ENCODE measurements around the gene LOX.
A peak's percentile ranks its signal among the peaks of the same experiment; 100 is the strongest.

DNA sequence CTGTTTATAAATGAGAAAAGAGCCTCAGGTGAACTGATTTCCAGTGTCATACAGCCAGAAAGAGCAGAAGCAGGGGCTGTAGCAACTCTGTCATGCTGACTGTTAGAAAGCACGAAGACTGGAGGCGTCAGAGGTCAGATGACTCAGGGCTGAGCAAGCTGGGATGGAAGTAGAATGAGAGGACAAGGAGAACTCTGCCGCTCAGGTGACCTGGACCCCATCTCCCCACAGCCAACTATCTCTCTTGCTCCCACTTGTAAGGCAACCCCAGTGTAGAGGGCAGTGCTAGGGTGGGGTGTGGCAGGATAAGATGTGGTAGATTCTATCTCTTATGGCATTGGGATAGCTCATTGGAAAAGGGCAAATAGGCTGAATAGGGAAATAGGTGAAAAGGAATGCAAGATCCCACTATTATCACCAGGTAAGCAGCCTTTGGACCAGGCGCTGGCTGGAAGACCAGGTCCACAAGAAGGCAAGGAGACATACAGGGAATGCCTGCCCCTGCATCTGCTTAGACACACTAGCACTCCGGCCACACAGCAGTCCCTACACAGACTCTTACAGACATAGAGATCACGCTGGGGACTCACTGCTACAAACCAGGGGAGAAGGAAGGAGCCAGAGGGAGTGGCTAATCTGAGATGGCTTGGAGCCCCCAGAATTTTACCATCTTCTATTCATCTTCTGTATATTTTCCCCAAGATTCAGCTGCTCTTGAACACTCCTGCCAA, 21.2 kb upstream of the LOX start:
- TF ChIP-seq MAFF (IDR thresholded peaks at IDR 0.05; ENCODE audit: low read length): 0 out of 2 replicates have a peak, but pooled peaks have one; percentile 3
- no peak for TF ChIP-seq ATF7 (IDR thresholded peaks at IDR 0.05)
- TF ChIP-seq POLR2AphosphoS5 (IDR thresholded peaks at IDR 0.05; ENCODE audit: control insufficient read depth, insufficient read depth, low read depth, low read length): no peak
- TF ChIP-seq, protein P1, sequence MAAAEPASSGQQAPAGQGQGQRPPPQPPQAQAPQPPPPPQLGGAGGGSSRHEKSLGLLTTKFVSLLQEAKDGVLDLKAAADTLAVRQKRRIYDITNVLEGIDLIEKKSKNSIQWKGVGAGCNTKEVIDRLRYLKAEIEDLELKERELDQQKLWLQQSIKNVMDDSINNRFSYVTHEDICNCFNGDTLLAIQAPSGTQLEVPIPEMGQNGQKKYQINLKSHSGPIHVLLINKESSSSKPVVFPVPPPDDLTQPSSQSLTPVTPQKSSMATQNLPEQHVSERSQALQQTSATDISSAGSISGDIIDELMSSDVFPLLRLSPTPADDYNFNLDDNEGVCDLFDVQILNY (CRISPR knock-in tag; IDR thresholded peaks at IDR 0.05): no peak
- no peak for TF ChIP-seq FOXM1 (IDR thresholded peaks at IDR 0.05; ENCODE audit: low read depth)
- TF ChIP-seq FOXM1 (CRISPR knock-in tag; IDR thresholded peaks at IDR 0.05; ENCODE audit: low read depth): no peak

Data from K562 (cell line).